ENCODE results near the gene EXOC3.

EXOC3 gene

GRCh38 chr5:493119-493701, 50.2 kb downstream of the EXOC3 start:
- H3K9me3 ChIP-seq (ENCODE audit: control insufficient read depth, insufficient read depth, low read length) = no peaks in the 10 kb centered on the region
- H3K27me3 ChIP-seq (ENCODE audit: control insufficient read depth, insufficient read depth, low read length) = peaks cover 9% of the 10 kb centered on the region
- no peaks in the 10 kb centered on the region for H3K36me3 ChIP-seq (ENCODE audit: control insufficient read depth, insufficient read depth, low read length)
- H3K4me3 ChIP-seq (ENCODE audit: low read depth, low read length) = no peak overlapping the region
- H3K4me1 ChIP-seq (ENCODE audit: control insufficient read depth, insufficient read depth, low read length) = no peaks in the 10 kb centered on the region
- no peak overlapping the region for H3K9ac ChIP-seq (ENCODE audit: low read depth, low read length)

- no peaks in the 10 kb centered on the region for H3K9me3 ChIP-seq (ENCODE audit: control insufficient read depth, insufficient read depth, low read length)
- H3K36me3 ChIP-seq (ENCODE audit: control insufficient read depth, insufficient read depth, low read length) = no peaks in the 10 kb centered on the region
- H3K9ac ChIP-seq (ENCODE audit: low read depth, low read length) = no peak overlapping the region
- H3K4me3 ChIP-seq (ENCODE audit: low read depth, low read length) = no peak overlapping the region
- peaks cover 9% of the 10 kb centered on the region for H3K27me3 ChIP-seq (ENCODE audit: control insufficient read depth, insufficient read depth, low read length)
- H3K4me1 ChIP-seq (ENCODE audit: control insufficient read depth, insufficient read depth, low read length) = no peaks in the 10 kb centered on the region
Measured at GRCh38 chr5:493758-494157, 50.8 kb downstream of the EXOC3 start.

GRCh38 chr5:494667-495255, 51.8 kb downstream of the EXOC3 start:
- no peak overlapping the region for H3K9ac ChIP-seq (ENCODE audit: low read depth, low read length)
- H3K4me3 ChIP-seq (ENCODE audit: low read depth, low read length) = no peak overlapping the region
- H3K27me3 ChIP-seq (ENCODE audit: control insufficient read depth, insufficient read depth, low read length) = peaks cover 9% of the 10 kb centered on the region
- H3K4me1 ChIP-seq (ENCODE audit: control insufficient read depth, insufficient read depth, low read length) = no peaks in the 10 kb centered on the region
- H3K36me3 ChIP-seq (ENCODE audit: control insufficient read depth, insufficient read depth, low read length) = no peaks in the 10 kb centered on the region
- no peaks in the 10 kb centered on the region for H3K9me3 ChIP-seq (ENCODE audit: control insufficient read depth, insufficient read depth, low read length)

GRCh38 chr5:496028-496427, 53.1 kb downstream of the EXOC3 start:
- Histone ChIP-seq H3K36me3 (ENCODE audit: control insufficient read depth, insufficient read depth, low read length) (no peaks in the 10 kb centered on the region), H3K9ac (ENCODE audit: low read depth, low read length) (no peak overlapping the region), H3K4me3 (ENCODE audit: low read depth, low read length) (no peak overlapping the region), H3K4me1 (ENCODE audit: control insufficient read depth, insufficient read depth, low read length) (no peaks in the 10 kb centered on the region), H3K27me3 (ENCODE audit: control insufficient read depth, insufficient read depth, low read length) (peaks cover 9% of the 10 kb centered on the region), H3K9me3 (ENCODE audit: control insufficient read depth, insufficient read depth, low read length) (no peaks in the 10 kb centered on the region)

GRCh38 chr5:497090-497700, 54.2 kb downstream of the EXOC3 start:
- H3K4me1 ChIP-seq (ENCODE audit: control insufficient read depth, insufficient read depth, low read length) = no peaks in the 10 kb centered on the region
- no peaks in the 10 kb centered on the region for H3K9me3 ChIP-seq (ENCODE audit: control insufficient read depth, insufficient read depth, low read length)
- no peaks in the 10 kb centered on the region for H3K36me3 ChIP-seq (ENCODE audit: control insufficient read depth, insufficient read depth, low read length)
- H3K9ac ChIP-seq (ENCODE audit: low read depth, low read length) = no peak overlapping the region
- peaks cover 9% of the 10 kb centered on the region for H3K27me3 ChIP-seq (ENCODE audit: control insufficient read depth, insufficient read depth, low read length)
- no peak overlapping the region for H3K4me3 ChIP-seq (ENCODE audit: low read depth, low read length)

- H3K4me1 ChIP-seq (ENCODE audit: control insufficient read depth, insufficient read depth, low read length) = no peaks in the 10 kb centered on the region
- H3K36me3 ChIP-seq (ENCODE audit: control insufficient read depth, insufficient read depth, low read length) = no peaks in the 10 kb centered on the region
- H3K9ac ChIP-seq (ENCODE audit: low read depth, low read length) = no peak overlapping the region
- no peaks in the 10 kb centered on the region for H3K9me3 ChIP-seq (ENCODE audit: control insufficient read depth, insufficient read depth, low read length)
- H3K27me3 ChIP-seq (ENCODE audit: control insufficient read depth, insufficient read depth, low read length) = peaks cover 9% of the 10 kb centered on the region
- H3K4me3 ChIP-seq (ENCODE audit: low read depth, low read length) = no peak overlapping the region
Measured at GRCh38 chr5:497871-498509, 55.0 kb downstream of the EXOC3 start.

GRCh38 chr5:499233-500209, 56.5 kb downstream of the EXOC3 start:
- H3K4me3 ChIP-seq (ENCODE audit: low read depth, low read length) = no peak overlapping the region
- H3K9ac ChIP-seq (ENCODE audit: low read depth, low read length) = no peak overlapping the region
- H3K4me1 ChIP-seq (ENCODE audit: control insufficient read depth, insufficient read depth, low read length) = no peaks in the 10 kb centered on the region
- no peaks in the 10 kb centered on the region for H3K36me3 ChIP-seq (ENCODE audit: control insufficient read depth, insufficient read depth, low read length)
- no peaks in the 10 kb centered on the region for H3K9me3 ChIP-seq (ENCODE audit: control insufficient read depth, insufficient read depth, low read length)
- H3K27me3 ChIP-seq (ENCODE audit: control insufficient read depth, insufficient read depth, low read length) = peaks cover 9% of the 10 kb centered on the region

GRCh38 chr5:500491-500890, 57.5 kb downstream of the EXOC3 start:
- Histone ChIP-seq H3K9ac (ENCODE audit: low read depth, low read length) (no peak overlapping the region), H3K4me1 (ENCODE audit: control insufficient read depth, insufficient read depth, low read length) (no peaks in the 10 kb centered on the region), H3K36me3 (ENCODE audit: control insufficient read depth, insufficient read depth, low read length) (no peaks in the 10 kb centered on the region), H3K9me3 (ENCODE audit: control insufficient read depth, insufficient read depth, low read length) (no peaks in the 10 kb centered on the region), H3K27me3 (ENCODE audit: control insufficient read depth, insufficient read depth, low read length) (peaks cover 7% of the 10 kb centered on the region), H3K4me3 (ENCODE audit: low read depth, low read length) (no peak overlapping the region)

- Histone ChIP-seq H3K4me3 (ENCODE audit: low read depth, low read length) (no peak overlapping the region), H3K9ac (ENCODE audit: low read depth, low read length) (no peak overlapping the region)
Measured at GRCh38 chr5:501105-501830, 58.3 kb downstream of the EXOC3 start.

GRCh38 chr5:501831-502184, 58.8 kb downstream of the EXOC3 start:
- Histone ChIP-seq H3K36me3 (ENCODE audit: control insufficient read depth, insufficient read depth, low read length) (no peaks in the 10 kb centered on the region), H3K9ac (ENCODE audit: low read depth, low read length) (no peak overlapping the region), H3K27me3 (ENCODE audit: control insufficient read depth, insufficient read depth, low read length) (no peaks in the 10 kb centered on the region), H3K4me1 (ENCODE audit: control insufficient read depth, insufficient read depth, low read length) (no peaks in the 10 kb centered on the region), H3K4me3 (ENCODE audit: low read depth, low read length) (no peak overlapping the region), H3K9me3 (ENCODE audit: control insufficient read depth, insufficient read depth, low read length) (no peaks in the 10 kb centered on the region)

More at GRCh38 chr5:501105-501830, 58.3 kb downstream of the EXOC3 start:
- Histone ChIP-seq H3K4me1 (ENCODE audit: control insufficient read depth, insufficient read depth, low read length) (no peaks in the 10 kb centered on the region), H3K9me3 (ENCODE audit: control insufficient read depth, insufficient read depth, low read length) (no peaks in the 10 kb centered on the region), H3K27me3 (ENCODE audit: control insufficient read depth, insufficient read depth, low read length) (peaks cover 2% of the 10 kb centered on the region), H3K36me3 (ENCODE audit: control insufficient read depth, insufficient read depth, low read length) (no peaks in the 10 kb centered on the region)
